HG02571 (cell line): ENCODE results near the gene FAM89A.
"Not testable (repeated sequence)": the region's sequence is repeated elsewhere in the genome, so short reads cannot be mapped to it uniquely, and the experiment has no call there.

Source experiments
- ATAC-seq: cut with Tn5 transposase; IDR thresholded peaks from one replicate; pipeline ENCODE4 v1.9.1; 2021; ENCODE audit warnings: mild to moderate bottlenecking, moderate library complexity; ENCODE audit not compliant: unreplicated experiment

Gene FAM89A

GRCh38 chr1:231000639-231001038, 39.4 kb downstream of the FAM89A start:
- ATAC-seq = no peak

DNA sequence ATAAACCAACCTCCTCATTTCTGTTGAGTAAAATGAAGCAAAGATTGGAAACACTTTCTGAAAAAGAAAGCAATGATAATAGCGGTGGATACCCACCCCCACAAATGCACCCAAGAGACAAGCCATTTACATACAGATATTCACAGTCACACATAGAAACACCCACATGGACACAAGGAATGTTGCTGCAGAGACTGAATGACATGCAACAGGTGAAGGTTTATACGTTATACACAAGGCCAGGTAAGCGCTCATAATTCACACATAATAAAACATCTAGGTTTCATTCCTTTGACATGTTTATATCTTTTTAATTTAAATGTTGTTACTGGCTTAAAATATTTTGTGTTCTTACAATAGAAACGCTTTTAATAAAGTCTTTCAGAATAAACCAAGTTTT, 39.9 kb downstream of the FAM89A start:
- ATAC-seq = no peak

DNA sequence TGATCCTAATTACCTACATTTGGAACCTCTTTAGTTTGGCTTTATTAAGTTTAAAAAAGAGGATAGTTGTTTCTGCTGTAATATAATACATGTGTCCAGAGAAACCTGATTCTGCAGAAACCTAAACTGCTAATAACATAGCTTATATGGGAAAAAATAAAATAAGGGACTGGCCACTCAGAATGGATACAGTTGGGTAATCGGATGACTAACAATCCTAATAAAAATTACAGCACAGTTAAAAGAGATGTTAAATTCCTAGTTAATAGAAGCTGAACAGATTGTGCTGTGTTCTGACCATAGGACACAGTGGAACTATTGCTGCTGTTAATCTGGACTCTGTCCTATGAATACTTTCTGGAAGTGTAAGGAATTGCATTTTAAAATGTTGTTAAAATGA, 45.2 kb downstream of the FAM89A start:
- no peak for ATAC-seq

GRCh38 chr1:230992100-230992774, 47.8 kb downstream of the FAM89A start:
- no peak for ATAC-seq

DNA sequence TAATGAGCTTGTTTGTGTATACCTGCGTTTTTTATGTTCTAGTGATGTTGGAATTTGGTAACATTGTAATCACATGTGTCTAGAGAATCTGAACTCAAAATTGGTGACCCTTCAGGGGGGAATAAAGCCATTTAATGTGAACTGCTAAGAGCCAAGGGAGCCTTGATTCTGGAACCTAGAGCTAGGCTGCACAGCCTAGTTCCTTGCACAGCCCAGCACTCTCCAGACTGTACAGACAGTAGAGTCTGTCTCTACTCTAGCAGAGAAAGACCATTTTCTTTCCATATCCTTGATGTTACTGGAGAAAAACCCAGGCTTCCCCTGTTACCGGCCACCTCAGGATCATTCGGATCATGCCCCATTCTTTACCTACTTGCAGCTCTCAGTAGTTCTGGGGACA, 52.6 kb downstream of the FAM89A start:
- ATAC-seq = no peak

GRCh38 chr1:230986976-230987375, 53.1 kb downstream of the FAM89A start:
- no peak for ATAC-seq

DNA sequence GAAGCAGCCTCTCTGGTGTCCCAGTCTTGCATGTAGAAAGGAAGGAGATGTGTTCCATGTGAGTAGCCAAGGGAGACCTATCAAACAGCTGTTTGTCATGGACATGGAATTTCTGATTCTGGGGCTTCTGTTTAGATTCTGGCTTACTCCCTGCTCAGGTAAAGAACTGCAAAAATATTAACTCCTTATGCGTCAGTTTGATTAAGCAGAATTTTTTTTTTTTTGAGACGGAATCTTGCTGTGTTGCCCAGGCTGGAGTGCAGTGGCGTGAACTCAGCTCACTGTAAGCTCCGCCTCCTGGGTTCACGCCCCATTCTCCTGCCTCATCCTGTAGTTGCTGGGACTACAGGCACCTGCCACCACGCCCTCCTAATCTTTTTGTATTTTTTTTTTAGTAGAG, 54.3 kb downstream of the FAM89A start:
- ATAC-seq = no peak

DNA sequence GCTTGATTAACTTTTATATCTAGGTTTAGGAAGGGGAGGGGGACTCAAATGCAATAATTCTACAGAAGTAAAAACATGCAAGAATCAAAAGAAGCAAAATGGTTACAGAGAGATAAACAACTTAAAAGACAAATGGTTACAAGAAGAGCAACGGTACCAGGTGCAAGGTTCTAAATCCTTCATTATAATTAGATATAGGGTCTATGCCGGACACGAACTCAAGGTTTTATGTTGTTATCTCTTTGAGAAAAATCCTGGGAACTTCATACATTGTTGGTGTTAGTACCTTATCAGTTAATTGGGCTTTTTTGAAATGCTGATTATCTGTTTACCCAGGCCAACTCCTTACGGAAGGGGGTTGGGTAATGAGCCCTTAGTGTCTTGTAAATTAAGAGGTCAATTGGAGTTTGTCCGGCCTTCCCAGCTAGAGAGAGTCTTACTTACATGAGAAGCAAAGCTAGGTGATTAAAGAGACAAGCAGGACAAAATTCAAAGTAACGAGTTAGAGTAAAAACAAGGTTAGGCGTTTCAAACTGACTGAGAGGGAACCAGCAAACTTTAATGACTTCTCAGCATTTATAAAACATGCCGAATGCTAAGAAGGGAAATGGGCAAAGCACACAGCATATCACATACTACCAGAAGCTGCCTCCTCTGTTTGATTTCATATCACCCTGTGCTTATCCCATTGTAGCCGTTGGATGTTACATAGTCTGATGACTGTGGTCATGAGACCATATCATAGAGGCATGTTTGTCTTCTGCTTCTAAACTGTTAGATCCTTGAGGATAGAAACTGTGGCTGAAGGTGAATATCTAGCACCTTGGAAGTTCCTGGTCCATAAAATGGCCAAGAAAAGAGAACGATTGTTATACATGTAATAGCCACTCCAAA, 55.2 kb downstream of the FAM89A start:
- not testable (repeated sequence) for ATAC-seq

DNA sequence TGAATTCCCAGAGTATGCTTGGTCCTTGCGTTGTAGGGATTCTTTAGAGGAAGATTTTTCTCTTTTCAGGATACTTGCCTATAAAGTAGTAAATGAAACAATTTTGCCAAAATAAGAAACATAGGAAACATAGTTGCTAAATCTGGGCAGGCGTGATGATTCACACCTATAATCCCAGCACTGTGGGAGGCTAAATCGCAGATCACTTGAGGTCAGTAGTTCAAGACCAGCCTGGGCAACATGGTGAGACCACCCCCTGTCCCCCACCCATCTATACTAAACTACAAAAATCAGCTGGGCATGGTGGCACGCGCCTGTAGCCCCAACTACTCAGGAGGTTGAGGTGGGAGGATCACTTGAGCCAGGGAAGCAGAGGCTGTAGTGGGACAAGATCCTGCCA, 56.2 kb downstream of the FAM89A start:
- no peak for ATAC-seq

GRCh38 chr1:230982696-230983095, 57.4 kb downstream of the FAM89A start:
- no peak for ATAC-seq

DNA sequence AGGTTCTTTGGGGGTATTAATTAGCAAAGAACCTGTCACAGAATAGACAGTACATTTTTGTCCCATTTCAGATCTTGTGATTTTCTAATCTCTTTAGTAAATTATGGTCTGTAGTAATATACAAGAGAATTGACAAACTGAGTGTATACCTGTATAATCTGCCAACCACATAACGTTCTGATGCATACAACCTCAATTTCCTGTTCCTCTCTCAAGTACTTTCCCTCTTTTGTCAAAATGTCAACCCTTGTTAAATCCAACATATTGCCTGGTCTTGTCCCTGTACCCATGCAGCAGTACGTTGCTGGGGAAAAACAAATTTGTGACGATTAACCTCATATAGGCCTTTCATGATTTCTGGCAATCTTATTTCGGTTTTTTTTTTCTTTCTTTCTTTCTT, 60.1 kb downstream of the FAM89A start:
- ATAC-seq = no peak

- no peak for ATAC-seq
Measured at GRCh38 chr1:230979389-230979716, 60.7 kb downstream of the FAM89A start.

GRCh38 chr1:230978491-230979388, 61.3 kb downstream of the FAM89A start, which contains the start of the genes ARV1 and TTC13:
Gene ARV1 (plus strand): TSS chr1:230979094. CDS start chr1:230979106, 12 bp downstream.
Gene TTC13 (minus strand): TSS chr1:230978861. CDS start chr1:230978830, 31 bp downstream.
- peak; percentile 92 for ATAC-seq

- ATAC-seq = peak; percentile 6
Measured at GRCh38 chr1:230977761-230978490, 62.1 kb downstream of the FAM89A start.

DNA sequence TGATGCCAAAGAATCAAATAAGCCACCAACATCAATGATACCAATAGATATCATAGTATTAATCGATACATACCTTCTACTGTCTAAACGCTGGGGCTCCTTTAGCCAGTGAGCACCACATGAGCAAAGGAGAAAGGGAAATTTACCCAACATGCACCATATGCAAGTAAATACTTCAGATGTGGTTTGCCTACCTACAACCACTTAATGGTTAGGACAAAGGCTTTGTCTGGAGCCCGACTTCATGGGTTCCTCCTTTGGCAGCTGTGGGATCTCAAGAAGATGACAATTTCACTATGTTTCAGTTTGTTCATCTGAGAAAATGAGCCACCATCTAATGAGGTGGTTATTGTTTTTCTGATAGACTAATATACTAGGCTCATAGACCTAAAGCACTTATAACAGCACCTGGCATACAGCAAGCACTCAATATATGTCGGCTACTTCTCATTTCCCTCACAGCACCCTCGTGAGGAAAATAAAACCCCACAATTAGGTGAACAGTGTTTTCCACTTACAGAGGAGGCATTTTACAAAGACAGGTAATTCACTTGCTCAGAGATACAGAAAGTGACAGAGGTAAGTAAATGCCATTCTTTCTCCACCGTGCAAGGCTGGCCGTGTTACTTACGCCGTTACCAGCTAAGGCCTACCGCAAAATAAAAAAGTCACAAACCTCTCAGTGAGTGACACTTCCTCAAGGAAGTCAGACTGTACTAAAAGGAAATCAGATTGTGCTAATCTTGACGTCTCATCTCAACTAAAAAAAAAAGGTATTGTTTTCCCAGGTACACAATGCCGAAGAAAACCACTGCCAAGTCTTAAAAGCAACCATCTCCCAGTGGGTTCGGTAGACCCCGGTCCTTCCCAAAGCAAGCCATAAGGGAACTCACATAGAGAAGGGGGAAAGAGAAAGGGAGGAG, 63.0 kb downstream of the FAM89A start:
- no peak for ATAC-seq

DNA sequence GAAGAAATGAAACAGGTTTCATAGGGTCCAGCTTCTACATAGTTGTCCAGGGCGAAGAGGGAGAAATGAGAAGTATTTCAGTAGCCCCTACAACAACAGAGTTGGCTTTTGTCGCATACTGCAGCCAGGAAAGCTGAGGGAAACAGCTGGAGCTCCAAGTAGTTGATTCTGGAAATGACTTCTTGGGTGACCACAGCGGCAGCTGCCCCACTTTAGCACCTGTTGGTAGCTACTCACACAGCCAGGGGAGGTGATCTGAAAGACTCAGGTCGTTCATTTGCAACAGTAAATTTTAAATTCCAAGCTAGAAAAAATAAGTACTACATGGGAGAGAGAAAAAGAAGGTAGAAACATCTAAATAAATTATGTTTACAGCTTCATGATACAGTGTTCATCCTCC, 63.7 kb downstream of the FAM89A start:
- no peak for ATAC-seq

DNA sequence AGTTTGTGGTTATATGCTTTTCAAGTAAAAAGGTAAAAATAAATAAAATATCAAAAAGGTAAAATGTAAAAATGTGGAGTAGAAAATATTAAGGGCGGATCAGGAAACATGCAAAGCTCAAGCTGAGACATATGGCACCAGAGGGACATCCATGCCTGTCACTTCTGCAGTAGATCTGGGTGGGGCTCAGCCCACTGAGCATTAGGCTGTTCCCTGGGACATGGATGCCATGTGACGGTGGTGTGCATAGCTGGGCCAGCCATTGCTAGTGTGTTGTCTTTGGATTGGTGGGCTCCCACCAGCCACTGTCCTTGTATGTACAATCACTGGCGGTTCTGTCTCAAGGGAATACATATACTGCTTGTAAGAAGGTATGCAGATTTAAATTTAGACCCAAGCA, 64.4 kb downstream of the FAM89A start:
- no peak for ATAC-seq

DNA sequence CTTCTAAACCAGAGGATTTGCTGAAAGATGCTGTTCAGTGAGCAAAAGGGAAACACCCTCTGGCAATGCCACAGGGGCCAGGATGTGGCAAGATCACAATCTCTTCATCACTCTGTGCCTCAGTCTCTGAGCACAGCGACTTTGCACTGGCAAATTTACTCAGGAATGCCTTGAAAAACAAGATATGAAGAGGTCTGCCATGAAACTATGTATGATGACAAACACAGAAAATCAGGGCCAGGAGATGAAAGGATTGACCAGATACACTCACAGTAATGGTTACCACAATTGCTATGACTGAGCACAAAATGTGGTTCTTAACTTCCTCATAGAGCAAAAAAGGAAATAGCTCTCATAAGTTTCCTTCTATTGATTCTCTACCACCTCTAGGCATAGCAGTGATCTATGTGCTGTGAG, 67.2 kb downstream of the FAM89A start:
- peak; percentile 63 for ATAC-seq

GRCh38 chr1:230971771-230972170, 68.3 kb downstream of the FAM89A start:
- ATAC-seq = no peak
